GM19324 (cell line): ENCODE measurements around the gene XPNPEP3.
"Not testable (repeated sequence)": the region's sequence is repeated elsewhere in the genome, so short reads cannot be mapped to it uniquely, and the experiment has no call there.

ENCODE experiments used
- ATAC-seq: cut with Tn5 transposase; IDR thresholded peaks from one replicate; pipeline ENCODE4 v1.9.1; 2021; ENCODE audit warnings: mild to moderate bottlenecking, moderate library complexity; ENCODE audit not compliant: unreplicated experiment, low FRiP score

Gene XPNPEP3

GRCh38 chr22:40855979-40856512, 902 bp upstream of the XPNPEP3 start:
- peak; percentile 27 for ATAC-seq

GRCh38 chr22:40857309-40857855, 434 bp downstream of the XPNPEP3 start:
- no peak for ATAC-seq

- ATAC-seq = no peak
Measured at GRCh38 chr22:40862013-40862412, 5.1 kb downstream of the XPNPEP3 start, which contains the start of gene DNAJB7. DNAJB7 (minus strand) TSS chr22:40862113; CDS start chr22:40861994, 119 bp downstream.

GRCh38 chr22:40862537-40862936, 5.6 kb downstream of the XPNPEP3 start:
- no peak for ATAC-seq

GRCh38 chr22:40867109-40867508, 10.2 kb downstream of the XPNPEP3 start:
- no peak for ATAC-seq

GRCh38 chr22:40868379-40868778, 11.4 kb downstream of the XPNPEP3 start:
- not testable (repeated sequence) for ATAC-seq

GRCh38 chr22:40874016-40874415, 17.1 kb downstream of the XPNPEP3 start:
- no peak for ATAC-seq

GRCh38 chr22:40875111-40875510, 18.2 kb downstream of the XPNPEP3 start:
- ATAC-seq = no peak

GRCh38 chr22:40876907-40877306, 20.0 kb downstream of the XPNPEP3 start:
- ATAC-seq = no peak

GRCh38 chr22:40877488-40877887, 20.5 kb downstream of the XPNPEP3 start:
- ATAC-seq = no peak

GRCh38 chr22:40878922-40879321, 22.0 kb downstream of the XPNPEP3 start:
- ATAC-seq = no peak

- no peak for ATAC-seq
Measured at GRCh38 chr22:40889116-40889515, 32.2 kb downstream of the XPNPEP3 start.

GRCh38 chr22:40890881-40891280, 33.9 kb downstream of the XPNPEP3 start:
- ATAC-seq = no peak

- no peak for ATAC-seq
Measured at GRCh38 chr22:40894417-40894816, 37.5 kb downstream of the XPNPEP3 start.

GRCh38 chr22:40898850-40899357, 42.0 kb downstream of the XPNPEP3 start:
- ATAC-seq = no peak

- no peak for ATAC-seq
Measured at GRCh38 chr22:40904101-40904500, 47.2 kb downstream of the XPNPEP3 start.

GRCh38 chr22:40908895-40909294, 51.9 kb downstream of the XPNPEP3 start:
- no peak for ATAC-seq

- no peak for ATAC-seq
Measured at GRCh38 chr22:40911772-40912171, 54.8 kb downstream of the XPNPEP3 start.

- not testable (repeated sequence) for ATAC-seq
Measured at GRCh38 chr22:40912987-40913386, 56.0 kb downstream of the XPNPEP3 start.

- no peak for ATAC-seq
Measured at GRCh38 chr22:40919446-40919845, 62.5 kb downstream of the XPNPEP3 start.

- no peak for ATAC-seq
Measured at GRCh38 chr22:40920526-40920925, 63.6 kb downstream of the XPNPEP3 start.
